Fibroblast of peridontal ligament (primary cell): ENCODE results near the gene DGKZ.

Experiments used
- DNase-seq: peaks from one replicate; pipeline ENCODE4 v3.0.0-alpha.2; 2010; ENCODE audit errors: extremely low read depth

DGKZ gene

GRCh38 chr11:46345881-46346484 lies 1.3 kb upstream of the DGKZ start:
- no peak for DNase-seq

- no peak for DNase-seq
Measured at GRCh38 chr11:46347637-46348311, 511 bp downstream of the DGKZ start.

- DNase-seq, result no peak
Measured at GRCh38 chr11:46348566-46349401, 1.5 kb downstream of the DGKZ start.

GRCh38 chr11:46350695-46351094 lies 3.4 kb downstream of the DGKZ start:
- DNase-seq, result no peak

- no peak for DNase-seq
Measured at GRCh38 chr11:46351148-46351547, 3.9 kb downstream of the DGKZ start.

- no peak for DNase-seq
Measured at GRCh38 chr11:46351606-46352005, 4.3 kb downstream of the DGKZ start.

- DNase-seq, result peak; percentile 18
Measured at GRCh38 chr11:46352063-46352841, 5.0 kb downstream of the DGKZ start.

GRCh38 chr11:46353698-46354097 lies 6.4 kb downstream of the DGKZ start:
- DNase-seq, result no peak

- DNase-seq, result peak; percentile 33
Measured at GRCh38 chr11:46356924-46357482, 9.7 kb downstream of the DGKZ start.

- no peak for DNase-seq
Measured at GRCh38 chr11:46357483-46357936, 10.2 kb downstream of the DGKZ start.

GRCh38 chr11:46359953-46360352 lies 12.7 kb downstream of the DGKZ start:
- no peak for DNase-seq

- no peak for DNase-seq
Measured at GRCh38 chr11:46360878-46361277, 13.6 kb downstream of the DGKZ start.

- no peak for DNase-seq
Measured at GRCh38 chr11:46361283-46362155, 14.3 kb downstream of the DGKZ start.

GRCh38 chr11:46362156-46363030 lies 15.1 kb downstream of the DGKZ start:
- DNase-seq, result no peak

GRCh38 chr11:46363031-46363407 lies 15.8 kb downstream of the DGKZ start:
- DNase-seq, result peak; percentile 31

GRCh38 chr11:46363455-46364005 lies 16.3 kb downstream of the DGKZ start:
- no peak for DNase-seq

GRCh38 chr11:46364056-46364455 lies 16.8 kb downstream of the DGKZ start:
- DNase-seq, result no peak

GRCh38 chr11:46364791-46365190 lies 17.5 kb downstream of the DGKZ start:
- DNase-seq, result no peak

- DNase-seq, result no peak
Measured at GRCh38 chr11:46366260-46366659, 19.0 kb downstream of the DGKZ start.
